ENCODE results near the gene GJD4.

- TF ChIP-seq, protein P1, sequence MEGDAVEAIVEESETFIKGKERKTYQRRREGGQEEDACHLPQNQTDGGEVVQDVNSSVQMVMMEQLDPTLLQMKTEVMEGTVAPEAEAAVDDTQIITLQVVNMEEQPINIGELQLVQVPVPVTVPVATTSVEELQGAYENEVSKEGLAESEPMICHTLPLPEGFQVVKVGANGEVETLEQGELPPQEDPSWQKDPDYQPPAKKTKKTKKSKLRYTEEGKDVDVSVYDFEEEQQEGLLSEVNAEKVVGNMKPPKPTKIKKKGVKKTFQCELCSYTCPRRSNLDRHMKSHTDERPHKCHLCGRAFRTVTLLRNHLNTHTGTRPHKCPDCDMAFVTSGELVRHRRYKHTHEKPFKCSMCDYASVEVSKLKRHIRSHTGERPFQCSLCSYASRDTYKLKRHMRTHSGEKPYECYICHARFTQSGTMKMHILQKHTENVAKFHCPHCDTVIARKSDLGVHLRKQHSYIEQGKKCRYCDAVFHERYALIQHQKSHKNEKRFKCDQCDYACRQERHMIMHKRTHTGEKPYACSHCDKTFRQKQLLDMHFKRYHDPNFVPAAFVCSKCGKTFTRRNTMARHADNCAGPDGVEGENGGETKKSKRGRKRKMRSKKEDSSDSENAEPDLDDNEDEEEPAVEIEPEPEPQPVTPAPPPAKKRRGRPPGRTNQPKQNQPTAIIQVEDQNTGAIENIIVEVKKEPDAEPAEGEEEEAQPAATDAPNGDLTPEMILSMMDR (IDR thresholded peaks at IDR 0.05), result no peak
- TF ChIP-seq POLR2A (IDR thresholded peaks at IDR 0.05), result no peak
Observed at GRCh38 chr10:35606430-35606829, 1.3 kb downstream of the GJD4 start.
